Stimulated activated CD4-positive, alpha-beta T cell treated with anti-CD3 and anti-CD28 coated beads, Interleukin-4, amount 100 ng/mL, for 1 hour (primary cell): Measurements from ENCODE around the gene FLRT3.

Source experiments
- DNase-seq: peaks from one replicate; pipeline ENCODE4 v3.0.0-alpha.2; 2020

The FLRT3 gene

GRCh38 chr20:14313341-14314020 lies 23.9 kb downstream of the FLRT3 start:
- no peak for DNase-seq

- no peak for DNase-seq
Measured at GRCh38 chr20:14312001-14312400, 25.4 kb downstream of the FLRT3 start.

- no peak for DNase-seq
Measured at GRCh38 chr20:14310977-14311627, 26.3 kb downstream of the FLRT3 start.

DNA sequence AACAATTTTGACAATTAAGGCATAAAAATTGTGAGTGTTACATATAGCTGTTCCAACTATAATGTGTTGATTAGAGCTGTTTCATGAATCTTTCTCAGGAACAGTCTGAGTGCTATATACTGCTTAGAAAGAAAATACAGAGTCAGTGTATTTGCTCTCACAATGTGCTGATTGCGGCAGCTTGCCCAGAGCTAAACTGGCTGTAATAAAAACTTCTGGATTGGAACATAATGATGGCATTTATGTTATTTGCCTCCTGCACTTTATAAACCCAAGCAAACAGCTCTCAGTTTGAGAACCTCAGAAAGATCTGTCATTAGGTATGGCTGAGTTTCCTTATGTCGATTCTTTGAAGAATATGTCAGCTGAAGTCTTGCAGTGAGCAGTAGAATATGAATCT lies 29.5 kb downstream of the FLRT3 start:
- no peak for DNase-seq

- DNase-seq: no peak
Measured at GRCh38 chr20:14304472-14304871, 32.9 kb downstream of the FLRT3 start.

GRCh38 chr20:14303651-14304050 lies 33.8 kb downstream of the FLRT3 start:
- DNase-seq: no peak

DNA sequence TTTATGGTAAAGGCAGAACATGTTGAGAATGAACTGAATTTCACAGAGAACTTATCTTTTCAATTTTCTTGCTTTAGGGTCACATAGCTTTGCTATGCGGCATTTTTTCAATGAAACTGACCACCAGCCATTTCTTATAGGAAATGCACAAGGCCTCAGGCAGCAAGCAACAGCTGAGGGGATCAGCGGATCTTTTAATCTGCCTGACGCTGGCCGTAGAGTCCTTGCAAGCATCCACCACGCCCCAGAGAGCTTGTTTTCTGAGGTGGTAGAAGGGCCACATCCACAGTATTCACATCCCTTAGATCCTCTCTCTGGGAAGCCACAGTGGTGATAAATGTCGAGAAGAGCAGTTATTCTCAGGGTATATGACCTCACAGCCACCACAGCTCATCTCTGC lies 34.3 kb downstream of the FLRT3 start:
- DNase-seq: no peak

DNA sequence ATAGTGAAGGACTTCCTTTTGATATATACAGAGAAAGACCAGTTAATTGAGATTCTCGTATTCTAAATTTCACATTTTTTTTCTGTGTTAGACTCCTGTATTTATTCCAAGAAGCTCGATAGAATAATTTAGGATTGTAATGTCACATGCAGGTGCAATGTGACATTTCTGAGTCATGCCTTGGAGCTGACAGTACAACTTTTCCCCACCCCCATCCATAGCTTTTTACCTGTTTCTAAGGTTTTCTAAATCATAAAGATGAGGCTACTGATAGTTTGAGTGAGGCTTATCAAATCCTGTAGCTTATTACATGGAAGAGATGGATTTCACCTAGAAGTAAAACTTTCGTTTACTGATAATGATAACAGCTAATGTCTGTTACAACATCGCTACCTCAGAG lies 37.6 kb downstream of the FLRT3 start:
- DNase-seq: no peak

GRCh38 chr20:14295770-14296309 lies 41.6 kb downstream of the FLRT3 start:
- DNase-seq: no peak

- DNase-seq: no peak
Measured at GRCh38 chr20:14295238-14295637, 42.2 kb downstream of the FLRT3 start.

DNA sequence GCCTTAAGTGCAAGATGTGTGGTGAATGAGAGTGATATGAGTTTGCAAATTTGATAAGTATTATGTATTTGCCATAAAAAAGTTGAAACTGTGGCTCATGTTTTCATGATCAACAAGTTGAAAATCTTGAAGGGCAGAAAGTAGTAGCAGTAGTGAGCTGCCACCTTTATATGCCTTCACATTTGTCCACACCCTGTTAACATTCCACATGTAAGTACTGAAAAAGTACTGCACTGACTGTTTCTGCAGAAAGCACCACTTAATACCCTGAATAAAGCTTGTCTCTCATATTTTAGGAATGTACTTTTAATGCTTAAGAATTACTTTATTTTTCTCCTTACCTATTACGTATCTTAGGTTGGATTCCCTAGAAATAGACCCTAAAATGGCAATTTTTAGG lies 45.9 kb downstream of the FLRT3 start:
- no peak for DNase-seq

- DNase-seq: no peak
Measured at GRCh38 chr20:14288341-14289330, 48.8 kb downstream of the FLRT3 start.

- no peak for DNase-seq
Measured at GRCh38 chr20:14284443-14284842, 53.0 kb downstream of the FLRT3 start.

DNA sequence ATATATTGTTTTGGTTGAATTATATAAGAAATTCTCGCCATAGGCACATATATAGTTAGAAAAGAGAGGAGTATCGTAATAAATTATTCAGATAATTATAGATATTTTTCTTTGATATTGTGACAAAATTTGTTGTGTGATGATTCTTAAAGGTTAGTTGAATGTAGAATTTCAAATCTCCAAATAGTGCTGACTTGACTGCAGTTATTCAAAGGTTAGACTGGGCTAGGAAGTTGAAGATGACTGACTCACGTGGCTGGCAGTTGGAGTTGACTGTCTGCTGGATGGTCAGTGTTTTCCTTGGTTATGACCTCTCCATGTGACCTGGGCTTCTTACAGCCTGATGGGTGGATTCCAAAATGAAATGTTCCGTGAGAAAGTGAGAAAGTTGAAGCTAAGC lies 55.3 kb downstream of the FLRT3 start:
- DNase-seq: no peak
